K562 (cell line): Measurements from ENCODE around the gene CEMP1.

ENCODE experiments used
- BRCA1 ChIP-seq, 2 experiments: fragments of 450-650 bp in 1 of 2; sonication (generic) in 1 of 2; formaldehyde crosslinking in 1 of 2; IDR thresholded peaks; 2 replicates each; pipeline versions ENCODE4 v1.5.0 to v1.6.1; 2017 to 2020; ENCODE audit warnings: mild to moderate bottlenecking in 1 of 2, missing genetic modification reagents in 1 of 2
- CBX2 ChIP-seq: fragments of 200-600 bp; sonication (generic); IDR thresholded peaks from one replicate; pipeline ENCODE4 v1.6.1; 2012; ENCODE audit warnings: mild to moderate bottlenecking, low read length, inconsistent platforms; ENCODE audit not compliant: insufficient read depth, poor library complexity, severe bottlenecking
- CBX3 ChIP-seq, 2 experiments: IDR thresholded peaks; 1 replicate in 1 of 2; 2 replicates in 1 of 2; pipeline ENCODE4 v1.6.1; 2012; ENCODE audit warnings: inconsistent platforms in 2 of 2, low read length in 2 of 2, borderline replicate concordance in 1 of 2, control low read depth in 1 of 2
- CTCF ChIP-seq, 3 experiments: IDR thresholded peaks in 2 of 3; conservative IDR thresholded peaks in 1 of 3; 2 replicates each; pipeline ENCODE4 v1.5.1; 2011 to 2012; ENCODE audit warnings: low read length in 3 of 3, mild to moderate bottlenecking in 3 of 3, control low read depth in 2 of 3, improper control_type of control experiment in 1 of 3, inconsistent platforms in 1 of 3, low read depth in 1 of 3, mixed read lengths in 1 of 3, moderate library complexity in 1 of 3; ENCODE audit not compliant: insufficient read depth in 2 of 3
- EZH2 ChIP-seq: IDR thresholded peaks from 2 replicates; pipeline ENCODE4 v1.6.1; 2012; ENCODE audit warnings: low read depth, mild to moderate bottlenecking, inconsistent platforms, low read length, borderline replicate concordance
- HDAC3 ChIP-seq: fragments of 450-650 bp; IDR thresholded peaks from 2 replicates; pipeline ENCODE4 v1.6.1; 2018; ENCODE audit warnings: borderline replicate concordance, mild to moderate bottlenecking, moderate library complexity; ENCODE audit not compliant: partially characterized antibody
- KLF10 ChIP-seq: fragments of 250-450 bp; sonication (Bioruptor Pico); IDR thresholded peaks from 2 replicates; pipeline ENCODE4 v1.6.1; 2021; ENCODE audit warnings: matching md5 sums
- POLR2AphosphoS5 ChIP-seq: IDR thresholded peaks from 2 replicates; pipeline ENCODE4 v1.6.1; 2011; ENCODE audit warnings: mild to moderate bottlenecking, low read depth, low read length, moderate library complexity; ENCODE audit not compliant: control insufficient read depth, insufficient read depth
- POU5F1 ChIP-seq: fragments of 150-350 bp; IDR thresholded peaks from 2 replicates; pipeline ENCODE4 v1.6.1; 2014; ENCODE audit warnings: borderline replicate concordance, low read length, low read depth, mild to moderate bottlenecking; ENCODE audit not compliant: partially characterized antibody
- SMC3 ChIP-seq: conservative IDR thresholded peaks from 2 replicates; pipeline ENCODE4 v1.6.1; 2011; ENCODE audit warnings: low read depth, low read length, improper control_type of control experiment; ENCODE audit not compliant: insufficient read depth
- THRA ChIP-seq: fragments of 450-650 bp; IDR thresholded peaks from 2 replicates; pipeline ENCODE4 v1.6.1; 2017; ENCODE audit warnings: mild to moderate bottlenecking, moderate library complexity
- ZNF133 ChIP-seq: fragments of 250-450 bp; sonication (Bioruptor Pico); IDR thresholded peaks from 2 replicates; pipeline ENCODE4 v1.4.0; 2020; ENCODE audit warnings: mild to moderate bottlenecking
- ZNF174 ChIP-seq: fragments of 250-450 bp; sonication (Bioruptor Pico); IDR thresholded peaks from 2 replicates; pipeline ENCODE4 v1.4.0; 2020; ENCODE audit warnings: mild to moderate bottlenecking

- no peak for TF ChIP-seq KLF10 (CRISPR knock-in tag)
- no peak for TF ChIP-seq CTCF (IDR thresholded peaks at IDR 0.05 in 2 of 3, conservative IDR thresholded peaks at IDR 0.05 in 1 of 3; ENCODE audit: insufficient read depth in 2 of 3, low read depth in 1 of 3, low read length in 3 of 3)
- TF ChIP-seq ZNF174 (CRISPR knock-in tag): no peak
- TF ChIP-seq HDAC3: no peak
- TF ChIP-seq CBX3 (IDR thresholded peaks at IDR 0.05; ENCODE audit: borderline replicate concordance in 1 of 2, low read length in 2 of 2): no peak
- TF ChIP-seq SMC3: no peak
- TF ChIP-seq EZH2: no peak
- no peak for TF ChIP-seq BRCA1 (IDR thresholded peaks at IDR 0.05)
- TF ChIP-seq BRCA1 (CRISPR knock-in tag; IDR thresholded peaks at IDR 0.05): no peak
- TF ChIP-seq CBX2: no peak
- TF ChIP-seq POLR2AphosphoS5: no peak
- no peak for TF ChIP-seq POU5F1
- no peak for TF ChIP-seq ZNF133
- TF ChIP-seq THRA: no peak
Measured at GRCh38 chr16:2533912-2534311, 2.7 kb upstream of the CEMP1 start.
